ENCODE measurements around the gene C21orf91.

C21orf91 gene

DNA sequence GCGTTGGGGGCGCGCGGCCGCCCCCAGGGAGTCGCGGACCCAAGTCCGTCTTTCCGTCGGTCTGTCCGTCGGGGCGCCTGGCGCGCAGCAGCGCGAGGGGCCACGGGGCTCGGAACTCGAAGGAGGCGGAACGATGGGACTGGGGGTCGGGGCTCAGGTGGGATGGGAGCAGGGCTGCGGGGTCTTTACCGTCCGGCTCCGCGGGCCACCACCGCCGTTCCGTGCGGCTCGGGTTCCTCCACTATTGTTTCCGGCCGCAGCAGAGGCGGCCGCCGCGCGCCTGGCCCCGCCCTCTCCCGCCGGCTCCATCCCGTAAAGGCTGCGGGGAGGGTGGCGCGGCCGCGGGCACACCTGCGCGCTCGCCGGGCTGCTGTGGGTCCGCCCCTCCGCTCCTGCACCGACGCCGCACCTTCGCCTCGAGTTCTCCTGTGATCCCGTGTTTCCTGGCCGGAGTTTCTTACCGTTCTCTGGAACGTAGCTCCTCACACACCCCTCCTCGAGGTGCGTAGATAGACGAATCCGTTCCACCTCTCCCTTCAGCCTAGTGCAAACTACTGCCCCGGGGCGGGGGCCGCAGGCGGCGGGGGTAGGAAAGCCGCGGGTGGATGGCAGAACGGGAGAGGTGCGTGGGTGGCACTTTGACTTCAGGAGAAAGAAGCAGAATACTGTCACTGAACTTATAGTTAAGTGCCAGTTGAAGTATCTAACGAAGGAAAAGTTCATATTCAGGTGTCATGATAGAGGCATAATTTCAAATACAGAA lies at the start of gene C21orf91:
Gene C21orf91, minus strand, starts transcription at position 243 of the 763 bp plus-strand sequence. CDS start 1,038 bp downstream, outside the sequence.
- DNase-seq: peak; percentile 94

DNA sequence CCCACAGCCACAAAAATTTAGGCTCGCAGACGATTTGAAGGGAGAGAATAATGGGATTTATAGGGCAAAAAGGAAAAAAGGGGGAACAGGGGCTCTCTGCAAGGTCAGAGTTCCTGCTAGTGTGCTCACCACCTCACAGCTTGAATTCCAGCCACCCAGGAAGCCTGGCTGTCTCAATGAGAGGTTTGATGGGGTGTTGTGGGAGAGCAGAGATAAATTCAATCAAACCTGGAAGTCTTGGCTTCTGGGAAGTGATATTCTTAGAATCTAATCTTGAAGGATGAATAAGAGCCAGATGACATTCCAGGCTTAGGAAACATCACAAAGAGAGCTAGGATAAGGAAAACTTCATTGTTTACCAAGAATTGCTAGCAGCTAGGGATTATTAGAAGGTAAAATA lies 47.4 kb upstream of the C21orf91 start:
- no peak for DNase-seq

DNA sequence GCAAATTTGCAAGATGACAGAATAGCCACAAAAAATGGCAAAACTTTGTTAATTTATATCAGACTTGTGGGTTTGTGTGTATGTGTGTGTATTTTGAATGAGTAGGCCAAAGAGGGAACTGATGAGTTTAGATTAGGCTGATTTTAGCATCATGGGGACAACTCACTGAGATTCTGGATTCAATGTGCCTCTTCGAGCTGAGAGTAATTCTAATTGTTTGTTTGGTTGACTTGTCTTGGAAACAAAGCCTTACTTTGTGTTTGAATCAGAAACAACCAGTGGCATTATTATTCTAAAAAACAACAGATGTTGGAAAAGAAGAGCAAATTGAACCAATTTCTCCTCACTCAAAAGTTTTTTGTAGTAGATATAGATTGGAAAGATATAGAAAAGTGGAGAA lies 40.5 kb upstream of the C21orf91 start:
- DNase-seq: no peak

DNA sequence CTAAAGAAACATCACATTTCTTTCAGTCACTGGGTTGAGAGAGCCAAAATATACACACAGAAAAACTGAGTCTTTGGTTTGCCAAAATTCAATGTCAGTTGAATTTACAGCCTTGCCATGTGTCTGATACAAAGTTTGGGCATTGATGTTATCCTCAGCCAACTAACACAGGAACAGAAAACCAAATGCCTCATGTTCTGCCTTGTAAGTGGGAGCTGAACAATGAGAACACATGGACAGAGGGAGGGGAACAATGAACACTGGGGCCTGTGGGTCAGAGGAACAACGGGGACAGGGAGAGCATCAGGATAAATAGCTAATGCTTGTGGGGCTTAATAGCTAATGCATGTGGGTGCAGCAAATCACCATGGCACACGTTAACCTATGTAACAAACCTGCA lies 39.6 kb upstream of the C21orf91 start:
- no peak for DNase-seq

DNA sequence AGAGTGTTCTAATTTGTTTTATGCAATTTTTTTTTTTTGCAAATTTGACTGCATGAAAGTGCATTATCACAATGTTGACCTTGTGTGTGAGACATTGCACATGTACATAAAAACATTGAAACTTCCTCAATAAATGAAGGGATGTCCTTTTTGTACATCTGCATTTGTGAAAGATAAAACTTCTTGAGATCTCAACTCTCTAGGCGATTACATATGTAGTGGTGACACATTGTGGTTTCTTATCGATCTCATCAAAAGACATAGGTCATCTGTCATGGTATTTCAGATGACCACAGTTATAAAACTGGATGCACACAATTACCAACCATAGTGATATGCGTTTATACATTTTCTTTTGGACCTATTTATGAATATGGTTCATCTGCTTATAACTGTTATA lies 35.6 kb upstream of the C21orf91 start:
- DNase-seq: no peak

DNA sequence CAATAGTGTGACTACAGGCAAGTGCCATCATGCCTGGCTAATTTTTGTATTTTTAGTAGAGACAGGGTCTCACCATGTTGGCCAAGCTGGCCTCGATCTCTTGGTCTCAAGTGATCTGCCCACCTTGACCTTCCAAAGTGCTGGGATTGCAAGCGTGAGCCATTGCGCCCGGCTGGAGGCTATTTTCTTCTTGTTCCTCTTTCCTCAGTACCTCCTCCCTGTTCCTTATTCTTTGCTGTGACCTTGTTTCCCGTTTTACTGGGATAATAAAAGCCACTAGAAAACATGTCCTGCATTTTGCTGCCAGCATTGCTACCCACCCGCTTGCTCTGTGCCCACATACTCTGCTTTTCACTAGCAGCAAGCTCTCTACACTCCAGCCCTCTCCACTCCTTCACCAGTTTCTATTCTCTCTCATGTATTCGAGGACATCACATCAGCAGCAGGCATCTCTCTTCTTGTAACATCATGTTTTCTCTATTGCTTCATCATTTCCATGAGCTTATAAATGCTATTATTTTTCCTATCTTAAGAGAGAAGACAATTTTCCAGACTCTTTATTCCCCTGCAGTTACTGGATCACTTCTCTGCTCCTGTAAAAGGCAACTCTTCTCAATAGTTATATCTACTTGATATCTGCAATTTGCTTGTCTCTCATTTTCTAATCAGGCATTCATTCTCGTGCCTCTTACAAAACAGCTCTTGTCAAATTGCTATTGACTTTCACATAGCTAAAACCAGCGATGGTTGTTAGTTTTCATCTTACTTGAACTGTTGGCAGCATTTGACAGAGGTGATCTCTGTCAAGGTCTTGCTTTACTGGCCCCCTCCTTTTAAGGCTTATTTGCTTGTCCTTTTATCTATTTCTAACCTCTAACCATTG lies 34.5 kb upstream of the C21orf91 start:
- no peak for DNase-seq

DNA sequence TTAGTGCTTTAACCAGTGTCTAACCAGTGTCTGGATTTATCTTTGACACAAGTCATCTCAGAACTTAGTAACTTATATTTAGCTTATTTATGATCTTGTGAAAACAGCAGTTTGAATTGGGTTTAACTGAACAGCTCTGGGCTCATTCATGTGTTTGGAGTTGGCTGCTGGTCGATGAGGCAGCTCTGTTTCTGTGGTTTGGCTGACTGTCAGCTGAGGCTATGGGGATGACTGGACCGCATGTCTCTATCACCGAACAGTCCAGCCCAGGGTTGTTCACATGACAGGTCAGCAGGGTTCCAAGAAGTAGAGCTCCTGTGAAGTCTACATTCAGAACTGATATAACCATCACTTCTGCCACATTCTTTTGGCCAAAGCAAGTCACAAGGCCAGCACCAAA lies 29.1 kb upstream of the C21orf91 start:
- peak; percentile 45 for DNase-seq

DNA sequence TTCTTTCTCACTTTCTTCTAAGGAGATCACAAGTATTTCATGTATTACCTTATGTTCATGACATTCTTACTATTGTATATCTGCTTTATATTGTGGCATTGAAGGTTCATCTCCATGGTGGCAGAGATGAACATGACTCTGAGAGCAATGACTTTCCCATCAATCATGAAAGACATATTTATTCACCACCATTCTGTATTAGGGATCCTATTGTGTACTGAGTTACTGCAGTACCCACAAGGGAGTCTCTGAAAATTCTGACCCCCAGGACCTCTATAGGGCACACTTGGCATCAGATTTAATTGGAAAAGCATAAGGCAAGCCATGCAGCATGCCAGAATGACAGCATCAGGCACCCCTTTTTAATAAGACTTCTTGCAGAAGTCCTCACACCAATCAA lies 21.9 kb upstream of the C21orf91 start:
- DNase-seq: no peak

DNA sequence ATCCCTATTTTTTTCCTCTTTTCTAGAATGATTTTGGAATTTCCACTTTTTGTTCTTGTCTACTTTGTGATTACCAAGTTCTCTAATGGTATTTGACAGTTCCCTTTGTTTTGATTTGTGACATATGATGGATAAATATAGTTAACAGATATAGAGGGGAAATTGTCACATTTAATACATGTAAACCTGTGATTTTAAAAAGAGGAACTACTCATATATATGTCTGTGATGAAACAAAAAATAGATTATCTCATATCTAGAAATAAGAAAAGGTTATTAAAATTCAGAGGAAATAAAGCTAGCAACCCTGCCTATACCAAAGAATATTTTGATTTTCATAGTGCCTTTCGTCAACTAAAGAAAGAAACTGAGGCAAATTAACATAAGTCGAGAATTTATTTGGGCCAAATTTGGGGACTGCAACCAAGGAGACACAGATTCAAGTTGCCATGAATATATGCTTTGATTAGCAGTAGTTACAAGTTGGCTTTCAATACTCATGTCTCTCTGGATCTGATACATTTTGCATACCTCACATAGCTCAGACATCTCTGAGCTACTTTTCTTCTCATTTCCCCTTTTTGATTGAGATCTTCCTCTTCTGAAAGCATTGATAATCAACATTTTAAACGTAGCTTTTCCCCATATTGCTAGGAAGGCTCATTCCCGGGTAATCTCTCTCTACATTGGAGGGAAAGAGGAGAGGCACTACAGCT lies 15.6 kb upstream of the C21orf91 start:
- no peak for DNase-seq

DNA sequence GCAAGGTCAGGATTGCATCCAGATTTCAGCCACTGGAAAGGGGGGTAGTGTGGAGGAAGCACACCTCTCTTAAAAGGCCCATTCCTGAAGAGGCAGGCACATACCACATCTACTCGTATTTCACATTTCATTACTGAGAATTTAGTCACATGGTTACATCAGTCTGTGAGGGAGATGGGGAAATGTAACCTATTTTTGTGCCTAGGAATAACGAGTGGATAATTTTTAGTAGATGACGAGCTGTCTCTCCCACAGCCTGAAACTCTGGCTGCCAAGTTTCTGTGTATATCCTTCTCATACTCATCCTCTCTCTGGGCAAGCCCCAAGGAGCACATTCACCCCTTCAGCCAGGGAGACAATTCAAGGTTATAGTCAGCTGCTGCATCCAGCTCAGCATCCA lies 10.3 kb upstream of the C21orf91 start:
- no peak for DNase-seq

DNA sequence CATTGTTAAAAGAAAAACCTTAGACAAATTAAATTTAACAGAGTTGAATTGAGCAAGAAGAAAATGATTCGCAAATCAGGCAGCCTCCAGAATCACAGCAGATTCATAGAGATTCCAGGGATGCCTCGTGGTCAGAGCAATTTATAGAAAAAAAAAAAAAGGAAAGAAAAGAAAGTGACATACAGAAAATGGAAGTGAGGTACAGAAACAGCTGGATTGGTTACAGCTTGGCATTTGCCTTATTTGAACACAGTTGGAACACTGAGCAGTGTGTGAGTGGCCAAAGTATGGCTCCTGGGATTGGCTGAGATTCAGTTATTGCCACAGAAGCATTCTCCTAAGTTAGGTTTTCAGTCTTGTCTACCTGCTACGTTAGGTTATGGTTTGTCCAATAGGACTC lies 9.1 kb upstream of the C21orf91 start:
- no peak for DNase-seq

DNA sequence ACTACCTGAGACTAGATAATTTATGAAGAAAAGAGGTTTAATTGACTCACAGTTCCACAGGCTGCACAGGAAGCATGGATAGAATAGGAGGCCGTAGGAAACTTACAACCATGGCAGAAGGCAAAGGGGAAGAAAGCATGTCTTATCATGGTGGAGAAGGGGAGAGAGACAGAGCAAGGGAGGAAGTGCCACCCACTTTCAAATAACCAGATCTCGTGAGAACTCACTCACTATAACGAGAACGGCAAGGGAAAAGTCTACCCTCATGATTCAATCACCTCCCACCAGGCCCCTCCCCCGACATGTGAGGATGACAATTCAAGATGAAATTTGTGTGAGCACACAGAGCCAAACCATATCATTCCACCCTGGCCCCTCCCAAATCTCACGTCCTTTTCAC lies 4.7 kb upstream of the C21orf91 start:
- no peak for DNase-seq

DNA sequence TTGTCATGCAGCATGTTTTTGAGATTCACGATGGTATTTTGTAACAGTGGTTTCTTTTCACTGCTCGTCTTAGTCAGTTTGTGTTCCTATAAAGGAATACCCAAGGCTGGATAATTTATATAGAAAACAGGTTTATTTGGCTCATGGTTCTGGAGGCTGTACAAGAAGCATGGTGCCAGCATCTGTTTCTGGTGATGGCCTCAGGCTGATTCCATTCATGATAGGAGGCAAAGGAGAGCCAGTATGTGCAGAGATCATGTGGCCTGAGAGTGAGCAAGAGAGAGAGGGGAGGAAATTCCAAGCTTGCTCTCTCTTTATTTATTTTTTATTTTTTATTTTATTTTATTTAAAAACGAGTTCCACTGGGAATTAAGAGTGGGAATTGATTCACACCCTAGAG lies 2.0 kb upstream of the C21orf91 start:
- DNase-seq: no peak

DNA sequence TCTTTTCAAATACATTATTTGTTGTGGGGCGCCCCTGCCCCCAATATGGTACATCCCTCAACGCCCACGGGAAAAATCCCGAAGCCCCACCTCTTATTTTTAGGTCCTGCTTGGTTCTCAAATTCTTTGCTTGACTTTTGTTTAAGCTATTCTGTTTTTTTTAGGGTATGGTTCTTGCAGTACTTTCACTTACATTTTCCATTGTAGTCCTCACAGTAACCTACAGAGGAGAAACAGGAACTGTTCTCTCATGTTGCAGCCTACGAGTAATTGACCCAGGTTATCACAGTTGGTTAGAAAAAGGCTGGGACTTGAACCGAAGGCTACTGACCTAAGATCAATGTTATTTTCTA lies 697 bp upstream of the C21orf91 start:
- no peak for DNase-seq

DNA sequence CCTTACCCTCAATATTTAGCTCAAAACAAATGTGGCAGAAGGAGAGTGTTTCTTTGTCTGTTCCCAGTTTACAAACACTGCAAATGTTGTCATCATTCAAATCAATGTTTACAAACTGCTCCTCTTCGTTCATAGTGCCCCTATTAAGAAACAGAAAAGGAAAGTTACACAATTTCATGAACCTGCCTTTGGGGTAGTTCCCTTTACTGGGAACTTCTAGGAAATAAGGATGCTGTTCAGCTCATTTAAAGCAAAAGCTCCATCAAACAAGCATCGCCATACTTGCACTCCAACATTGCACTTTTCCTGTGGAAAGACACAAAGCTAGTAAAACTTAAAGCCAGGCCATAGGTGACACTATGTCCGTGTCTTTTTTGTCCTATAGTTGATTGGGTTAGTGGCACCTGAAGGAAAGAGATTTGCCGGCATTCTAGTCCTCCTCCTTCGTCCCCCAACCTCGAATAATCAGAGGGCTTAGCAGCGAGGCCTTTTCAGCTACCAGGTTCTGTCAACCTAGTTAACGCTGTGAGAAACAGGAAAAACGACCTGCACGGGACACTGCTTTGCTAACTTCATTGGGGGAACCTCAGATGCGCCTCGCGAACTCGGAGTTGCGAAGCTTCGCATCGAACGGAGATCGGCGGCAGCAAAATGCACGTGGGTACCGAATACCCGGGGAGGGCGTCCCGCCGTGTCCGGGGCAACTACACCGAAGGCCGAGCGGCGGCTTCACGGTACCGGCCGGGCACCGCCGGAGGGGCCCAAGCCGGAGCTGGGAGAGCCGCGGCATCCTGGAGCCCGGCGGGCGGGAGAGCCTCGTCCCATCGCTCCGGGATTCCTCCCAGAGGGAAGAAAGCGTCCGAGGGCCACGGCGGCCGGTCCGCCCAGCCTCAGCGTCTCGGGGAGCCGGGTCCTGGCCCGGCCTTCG lies 706 bp downstream of the C21orf91 start:
- peak; percentile 67 for DNase-seq

DNA sequence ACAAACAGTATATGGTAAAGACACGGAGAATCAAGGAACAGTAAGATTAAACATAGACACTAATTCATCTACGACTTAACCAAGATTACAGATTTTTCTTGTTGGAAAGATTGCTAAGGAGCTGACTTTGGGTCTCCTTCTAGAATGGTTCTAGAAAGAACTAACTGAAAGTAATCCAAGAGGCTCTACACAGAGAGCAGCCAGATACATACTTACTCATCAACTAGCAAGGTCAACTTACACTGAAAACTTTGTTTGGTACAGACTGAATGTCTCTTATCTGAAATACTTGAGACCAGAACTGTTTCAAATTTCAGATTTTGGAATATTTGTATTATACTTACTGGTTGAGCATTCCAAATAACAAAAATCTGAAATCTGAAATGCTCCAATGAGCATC lies 5.8 kb downstream of the C21orf91 start:
- DNase-seq: no peak

DNA sequence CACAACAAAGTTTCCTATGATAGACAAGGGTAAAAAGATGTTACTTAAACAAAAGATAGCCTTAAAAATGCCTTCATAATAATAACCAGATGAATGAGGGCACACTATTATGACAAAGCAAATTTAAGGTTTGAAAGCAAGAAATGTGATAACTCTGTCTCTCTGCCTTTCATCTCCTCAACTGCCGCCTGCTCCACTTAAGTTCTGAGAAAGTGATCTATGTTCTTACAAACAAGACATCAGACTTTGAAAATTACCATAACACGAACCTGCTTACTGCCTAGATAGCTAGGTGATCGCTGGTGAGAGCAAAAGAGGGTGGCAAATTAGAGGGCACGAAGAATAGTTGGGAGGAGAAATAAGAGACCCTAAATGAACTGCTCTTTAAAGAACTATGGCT lies 13.2 kb downstream of the C21orf91 start:
- no peak for DNase-seq

DNA sequence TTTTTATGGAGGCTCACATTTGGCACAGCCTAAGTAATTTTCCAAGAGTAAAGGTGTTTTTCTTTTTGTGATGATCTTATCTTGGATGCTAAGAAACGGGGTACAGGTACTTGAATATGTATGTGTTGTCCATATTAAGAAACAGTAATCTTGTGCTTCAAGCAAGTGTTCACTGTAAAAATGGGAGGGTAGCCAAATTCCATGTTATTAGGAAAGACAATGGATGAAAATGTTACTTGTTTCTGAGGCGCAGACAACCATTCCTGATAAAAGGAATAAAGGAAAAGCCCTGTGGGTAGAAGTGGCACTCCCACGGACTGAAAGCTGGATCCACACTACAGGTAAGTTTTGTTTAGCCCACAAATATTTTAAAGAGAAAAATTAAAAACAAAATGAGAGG lies 15.6 kb downstream of the C21orf91 start:
- DNase-seq: no peak

DNA sequence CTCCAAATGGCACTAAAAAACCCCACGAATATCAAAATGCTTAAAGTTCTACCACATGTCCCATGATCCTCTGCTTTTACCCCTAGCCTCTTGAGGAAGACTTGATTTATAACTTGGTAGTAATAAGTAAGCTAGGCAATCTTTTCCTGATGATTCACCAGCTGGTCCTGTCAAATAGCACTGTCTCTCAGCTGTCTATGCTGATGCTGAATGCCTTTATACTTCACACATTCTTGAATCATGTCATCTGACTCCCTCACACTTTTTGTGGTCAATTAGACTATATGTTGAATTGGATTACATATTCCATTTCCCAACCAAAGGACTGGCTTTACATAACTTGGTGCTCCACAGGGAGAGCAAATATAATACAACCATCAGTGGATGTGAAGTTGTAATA lies 16.6 kb downstream of the C21orf91 start:
- DNase-seq: no peak

DNA sequence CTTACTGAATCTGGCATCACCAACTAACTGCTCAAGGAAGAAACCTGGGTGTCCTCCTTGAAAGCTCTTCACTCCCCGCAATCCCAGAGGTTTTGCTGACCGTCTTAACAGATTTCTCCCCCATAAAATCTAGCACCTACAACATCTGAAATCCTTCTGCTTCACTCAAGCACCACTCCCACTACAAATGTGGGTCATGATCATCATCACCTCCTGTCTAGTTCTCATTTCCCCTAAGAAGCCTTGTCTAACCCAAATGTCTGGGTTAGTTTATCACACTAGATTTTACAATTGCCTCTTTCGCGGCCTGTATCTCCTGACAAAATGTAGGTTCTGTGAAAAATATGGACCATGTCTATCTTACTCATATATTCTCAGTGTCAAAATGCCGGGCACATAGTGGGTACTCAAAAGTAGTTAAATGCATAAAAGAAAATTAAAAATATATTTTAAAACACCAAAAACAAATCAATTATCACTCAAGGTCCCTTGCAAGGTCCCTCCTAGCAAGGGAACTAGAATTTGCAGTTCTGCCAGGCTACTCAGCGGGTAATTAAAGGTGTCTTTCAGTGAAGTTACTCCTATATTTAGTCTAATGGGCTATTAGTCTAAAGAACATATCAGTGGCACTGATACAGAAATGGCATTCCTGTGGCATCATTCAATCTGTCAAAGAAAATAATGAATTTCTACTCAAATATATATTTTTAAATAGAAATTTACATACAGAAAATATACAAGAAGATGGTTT lies 19.6 kb downstream of the C21orf91 start:
- DNase-seq: no peak

DNA sequence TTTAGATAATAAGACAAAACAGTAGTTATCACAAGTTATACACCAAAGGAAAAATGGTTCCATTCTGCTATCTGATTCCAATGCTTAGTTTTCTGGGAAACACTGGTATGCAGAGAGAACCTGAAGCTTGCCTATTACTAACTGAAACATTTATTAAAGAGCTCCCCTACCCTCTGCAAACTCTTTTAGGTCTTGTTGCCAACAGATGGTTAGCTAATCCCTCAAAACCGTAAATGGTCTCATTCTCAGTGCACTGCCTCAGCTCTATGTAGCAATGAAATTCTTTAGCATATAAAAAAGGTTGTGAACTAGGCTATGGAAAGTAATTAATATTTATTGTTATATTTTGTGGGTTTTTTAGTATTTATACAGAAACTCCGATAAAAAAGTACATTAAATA lies 20.4 kb downstream of the C21orf91 start:
- DNase-seq: no peak

DNA sequence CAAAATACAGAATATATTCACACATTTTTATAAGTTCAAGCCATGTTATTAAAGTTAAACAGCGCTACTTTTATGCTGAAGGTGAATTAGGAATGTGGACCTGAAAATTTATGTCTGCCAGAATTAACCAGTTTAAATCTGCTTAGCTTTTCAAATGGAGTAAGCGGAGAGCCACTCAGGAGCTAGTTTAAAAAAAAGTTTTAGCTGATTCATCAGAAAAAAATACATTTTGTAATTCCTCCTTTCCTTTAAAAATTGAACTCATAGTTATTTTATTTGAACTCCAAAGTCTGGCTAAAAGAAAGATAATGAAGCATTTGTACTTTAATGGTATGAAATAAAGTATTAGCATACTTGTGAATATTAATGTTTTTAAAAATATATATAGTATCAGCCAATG lies 21.2 kb downstream of the C21orf91 start:
- no peak for DNase-seq

Measured in right forelimb (tissue), 1 donor.